Suprapubic skin (tissue), 3 donors: ENCODE data around the gene SLC22A23.

Experiments
- POLR2A ChIP-seq, 2 donors: fragments of 450-650 bp; IDR thresholded peaks; one replicate each; pipeline ENCODE4 v1.6.1; 2017; ENCODE audit warnings: antibody characterized with exemption in 2 of 2, mild to moderate bottlenecking in 2 of 2, moderate library complexity in 2 of 2
- TF ChIP-seq, protein P1 (sequence below), 2 donors: fragments of 200-600 bp in 1 of 2; fragments of 450-650 bp in 1 of 2; sonication (generic) in 1 of 2; IDR thresholded peaks; one replicate each; pipeline ENCODE4 v1.5.1; 2016 to 2019; ENCODE audit warnings: antibody characterized with exemption in 2 of 2, mild to moderate bottlenecking in 1 of 2, moderate library complexity in 1 of 2

DNA sequence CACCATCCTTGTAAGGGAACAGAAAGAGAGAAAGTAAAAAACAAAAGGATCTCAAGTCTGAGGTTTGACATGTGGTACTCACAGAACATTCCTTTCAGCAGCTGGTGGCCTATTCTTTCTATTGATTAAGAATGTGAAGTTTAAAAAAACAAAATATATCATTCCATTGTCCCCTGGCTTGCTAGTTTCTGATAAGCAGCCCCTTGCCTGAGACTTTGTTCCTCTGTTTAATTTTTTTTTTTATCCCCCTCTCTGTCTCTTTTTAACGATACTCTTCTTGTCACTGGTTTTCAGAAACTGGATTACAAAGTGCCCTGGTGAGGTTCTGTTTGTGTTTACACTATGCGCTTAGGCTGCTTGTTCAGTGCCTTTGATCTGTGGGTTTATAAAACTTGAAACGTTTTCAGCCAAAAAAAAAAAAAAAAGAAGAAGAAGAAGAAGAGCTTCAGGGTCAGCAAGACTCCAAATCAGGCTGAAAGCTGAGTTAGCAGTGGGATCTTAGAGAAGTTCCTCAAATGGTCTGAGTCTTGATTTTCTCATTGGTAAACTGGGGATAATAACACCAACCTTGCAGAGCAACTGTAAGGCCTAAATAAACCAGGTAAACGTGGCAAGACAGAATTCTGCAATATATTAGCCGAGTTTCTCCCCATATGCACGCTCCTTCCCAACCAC lies 45.1 kb upstream of the SLC22A23 start:
- TF ChIP-seq, protein P1, sequence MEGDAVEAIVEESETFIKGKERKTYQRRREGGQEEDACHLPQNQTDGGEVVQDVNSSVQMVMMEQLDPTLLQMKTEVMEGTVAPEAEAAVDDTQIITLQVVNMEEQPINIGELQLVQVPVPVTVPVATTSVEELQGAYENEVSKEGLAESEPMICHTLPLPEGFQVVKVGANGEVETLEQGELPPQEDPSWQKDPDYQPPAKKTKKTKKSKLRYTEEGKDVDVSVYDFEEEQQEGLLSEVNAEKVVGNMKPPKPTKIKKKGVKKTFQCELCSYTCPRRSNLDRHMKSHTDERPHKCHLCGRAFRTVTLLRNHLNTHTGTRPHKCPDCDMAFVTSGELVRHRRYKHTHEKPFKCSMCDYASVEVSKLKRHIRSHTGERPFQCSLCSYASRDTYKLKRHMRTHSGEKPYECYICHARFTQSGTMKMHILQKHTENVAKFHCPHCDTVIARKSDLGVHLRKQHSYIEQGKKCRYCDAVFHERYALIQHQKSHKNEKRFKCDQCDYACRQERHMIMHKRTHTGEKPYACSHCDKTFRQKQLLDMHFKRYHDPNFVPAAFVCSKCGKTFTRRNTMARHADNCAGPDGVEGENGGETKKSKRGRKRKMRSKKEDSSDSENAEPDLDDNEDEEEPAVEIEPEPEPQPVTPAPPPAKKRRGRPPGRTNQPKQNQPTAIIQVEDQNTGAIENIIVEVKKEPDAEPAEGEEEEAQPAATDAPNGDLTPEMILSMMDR (IDR thresholded peaks at IDR 0.05): no peak
- no peak for TF ChIP-seq POLR2A (IDR thresholded peaks at IDR 0.05)
